ENCODE data around the gene SYTL1.

- TF ChIP-seq CTCF (IDR thresholded peaks at IDR 0.05) (no peak), POLR2A (IDR thresholded peaks at IDR 0.05) (no peak), EP300 (IDR thresholded peaks at IDR 0.05) (no peak)
Observed at GRCh38 chr1:27377760-27378495, 36.1 kb downstream of the SYTL1 start.

Data from ovary (tissue), 3 donors.